D721Med (cell line): ENCODE data around the gene ALDH1A2.

Source experiments
- DNase-seq: peaks from one replicate; pipeline ENCODE4 v3.0.0; 2011; ENCODE audit warnings: low spot score; ENCODE audit not compliant: insufficient read length
- FAIRE-seq: peaks from 2 replicates; lab custom pipeline; 2011; peaks lifted over from hg19 to GRCh38; lab: Jason Lieb, UNC
- TF ChIP-seq, protein P1 (sequence below): IDR thresholded peaks from 2 replicates; pipeline ENCODE4 v1.5.1; 2012; ENCODE audit warnings: mild to moderate bottlenecking, control low read depth; ENCODE audit not compliant: insufficient read depth; ENCODE audit errors: missing control alignments

The ALDH1A2 gene

GRCh38 chr15:58062175-58062574 lies 3.3 kb downstream of the ALDH1A2 start:
- TF ChIP-seq, protein P1, sequence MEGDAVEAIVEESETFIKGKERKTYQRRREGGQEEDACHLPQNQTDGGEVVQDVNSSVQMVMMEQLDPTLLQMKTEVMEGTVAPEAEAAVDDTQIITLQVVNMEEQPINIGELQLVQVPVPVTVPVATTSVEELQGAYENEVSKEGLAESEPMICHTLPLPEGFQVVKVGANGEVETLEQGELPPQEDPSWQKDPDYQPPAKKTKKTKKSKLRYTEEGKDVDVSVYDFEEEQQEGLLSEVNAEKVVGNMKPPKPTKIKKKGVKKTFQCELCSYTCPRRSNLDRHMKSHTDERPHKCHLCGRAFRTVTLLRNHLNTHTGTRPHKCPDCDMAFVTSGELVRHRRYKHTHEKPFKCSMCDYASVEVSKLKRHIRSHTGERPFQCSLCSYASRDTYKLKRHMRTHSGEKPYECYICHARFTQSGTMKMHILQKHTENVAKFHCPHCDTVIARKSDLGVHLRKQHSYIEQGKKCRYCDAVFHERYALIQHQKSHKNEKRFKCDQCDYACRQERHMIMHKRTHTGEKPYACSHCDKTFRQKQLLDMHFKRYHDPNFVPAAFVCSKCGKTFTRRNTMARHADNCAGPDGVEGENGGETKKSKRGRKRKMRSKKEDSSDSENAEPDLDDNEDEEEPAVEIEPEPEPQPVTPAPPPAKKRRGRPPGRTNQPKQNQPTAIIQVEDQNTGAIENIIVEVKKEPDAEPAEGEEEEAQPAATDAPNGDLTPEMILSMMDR: no peak
- DNase-seq (no peak), FAIRE-seq (no peak)

- TF ChIP-seq, protein P1: no peak
Observed at GRCh38 chr15:58060575-58060974, 4.9 kb downstream of the ALDH1A2 start.

GRCh38 chr15:58058729-58059128 lies 6.8 kb downstream of the ALDH1A2 start:
- FAIRE-seq: no peak
- DNase-seq: no peak
- TF ChIP-seq, protein P1: no peak

More at GRCh38 chr15:58060575-58060974, 4.9 kb downstream of the ALDH1A2 start:
- FAIRE-seq (no peak), DNase-seq (no peak)

- DNase-seq (no peak), FAIRE-seq (no peak)
- TF ChIP-seq, protein P1: no peak
Observed at GRCh38 chr15:58058073-58058472, 7.4 kb downstream of the ALDH1A2 start.

DNA sequence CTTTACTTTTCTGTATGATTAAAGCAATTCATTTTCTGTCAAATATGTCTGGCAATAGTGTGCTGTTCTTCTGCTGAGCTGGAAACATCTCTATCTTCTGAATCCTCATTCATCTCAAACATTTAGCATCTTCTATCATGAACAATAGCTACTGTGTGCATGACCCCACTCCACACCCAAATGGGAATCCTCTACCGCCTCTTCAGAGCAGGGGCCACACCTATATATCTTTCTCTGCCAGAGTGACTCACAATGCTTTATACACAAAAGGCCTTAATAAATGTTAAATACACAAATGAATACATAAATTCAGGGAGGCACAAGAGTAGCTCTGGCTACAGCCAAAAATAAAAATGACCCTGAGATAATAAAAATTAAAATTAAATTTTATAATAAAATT lies 8.0 kb downstream of the ALDH1A2 start:
- TF ChIP-seq, protein P1: no peak
- FAIRE-seq (no peak), DNase-seq (no peak)

DNA sequence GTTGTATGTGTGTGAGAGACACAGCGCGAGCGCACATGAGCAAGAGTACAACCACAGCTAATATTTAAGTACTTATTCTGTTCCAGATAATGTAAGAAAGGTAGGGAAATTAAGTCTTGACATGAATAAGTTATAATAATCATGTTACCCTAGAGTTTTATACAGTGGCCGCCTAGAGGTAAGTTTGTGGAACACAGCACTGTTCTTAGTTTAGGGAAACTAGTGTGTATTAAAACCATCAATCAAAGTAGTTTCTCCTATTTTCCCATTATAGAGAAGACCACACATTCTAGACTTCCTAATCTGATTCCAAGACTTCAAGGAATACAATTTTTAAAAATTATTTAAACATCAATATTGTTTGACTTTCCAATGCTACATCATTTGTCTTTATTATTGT lies 9.5 kb downstream of the ALDH1A2 start:
- TF ChIP-seq, protein P1: no peak
- no peak for FAIRE-seq
- no peak for DNase-seq

GRCh38 chr15:58053315-58054153 lies 12.0 kb downstream of the ALDH1A2 start:
- DNase-seq (no peak), FAIRE-seq (no peak)
- TF ChIP-seq, protein P1: no peak
